GM18517 (cell line): ENCODE data around the gene NMB.
"Not testable (repeated sequence)": the region's sequence is repeated elsewhere in the genome, so short reads cannot be mapped to it uniquely, and the experiment has no call there.

Source experiments
- ATAC-seq: cut with Tn5 transposase; IDR thresholded peaks from one replicate; pipeline ENCODE4 v1.9.1; 2021; ENCODE audit warnings: mild to moderate bottlenecking, moderate library complexity; ENCODE audit not compliant: unreplicated experiment

NMB gene

DNA sequence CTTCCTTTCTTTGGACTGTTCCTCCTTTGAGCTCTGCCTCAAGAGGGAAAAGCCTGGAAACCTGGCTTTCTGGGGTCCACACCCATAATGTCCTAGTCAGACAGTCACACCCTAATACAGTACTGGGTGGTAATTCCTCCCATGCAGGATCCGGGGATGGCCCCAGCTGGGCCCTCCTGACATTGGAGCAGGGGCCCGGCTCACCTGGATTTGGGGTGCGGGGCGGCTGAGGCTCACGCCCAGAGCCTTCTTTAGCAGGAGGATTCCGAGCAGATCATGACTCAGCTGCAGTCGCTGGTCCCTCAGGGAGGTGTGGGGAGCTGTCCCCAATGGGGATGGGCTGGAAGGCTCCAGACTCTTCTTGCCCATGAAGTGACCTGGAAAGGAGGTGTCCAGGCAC lies 1.0 kb downstream of the NMB start:
- ATAC-seq: no peak

DNA sequence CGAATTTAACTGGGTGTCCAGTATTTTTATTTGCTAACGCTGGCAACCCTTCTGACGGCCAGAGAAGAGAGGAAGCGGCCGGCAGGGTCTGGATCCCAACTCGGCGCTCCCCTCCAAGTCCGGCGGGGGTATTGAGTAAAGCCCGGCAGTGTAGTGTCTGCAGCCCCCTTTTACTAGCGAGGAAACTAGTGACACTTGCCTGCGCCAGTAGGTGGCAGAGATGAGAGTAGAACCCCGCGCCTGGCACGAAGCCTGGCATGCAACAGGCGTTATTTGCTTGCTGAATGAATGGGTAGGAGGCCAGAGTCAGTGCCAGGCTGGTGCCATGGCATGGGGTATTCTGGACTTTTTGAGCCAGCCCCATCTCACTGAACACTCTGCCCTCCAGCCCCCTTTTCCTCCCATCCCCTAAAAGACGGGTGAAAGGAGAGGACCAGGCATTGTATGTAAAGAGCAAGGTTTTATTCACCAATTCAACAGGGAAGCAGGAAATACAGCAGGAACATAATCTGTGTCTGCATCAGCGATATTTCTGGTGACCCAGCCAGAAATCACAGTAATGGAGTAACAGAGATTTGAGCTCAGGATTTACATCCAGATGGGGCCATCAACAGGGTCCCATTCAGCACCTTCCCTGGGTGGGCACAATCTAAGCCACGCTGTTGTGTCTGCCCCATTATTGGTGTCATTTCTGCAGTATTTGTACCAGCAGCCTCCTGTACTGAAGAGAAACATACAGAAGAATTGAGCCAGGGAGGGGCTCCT lies 3.1 kb downstream of the NMB start:
- no peak for ATAC-seq

DNA sequence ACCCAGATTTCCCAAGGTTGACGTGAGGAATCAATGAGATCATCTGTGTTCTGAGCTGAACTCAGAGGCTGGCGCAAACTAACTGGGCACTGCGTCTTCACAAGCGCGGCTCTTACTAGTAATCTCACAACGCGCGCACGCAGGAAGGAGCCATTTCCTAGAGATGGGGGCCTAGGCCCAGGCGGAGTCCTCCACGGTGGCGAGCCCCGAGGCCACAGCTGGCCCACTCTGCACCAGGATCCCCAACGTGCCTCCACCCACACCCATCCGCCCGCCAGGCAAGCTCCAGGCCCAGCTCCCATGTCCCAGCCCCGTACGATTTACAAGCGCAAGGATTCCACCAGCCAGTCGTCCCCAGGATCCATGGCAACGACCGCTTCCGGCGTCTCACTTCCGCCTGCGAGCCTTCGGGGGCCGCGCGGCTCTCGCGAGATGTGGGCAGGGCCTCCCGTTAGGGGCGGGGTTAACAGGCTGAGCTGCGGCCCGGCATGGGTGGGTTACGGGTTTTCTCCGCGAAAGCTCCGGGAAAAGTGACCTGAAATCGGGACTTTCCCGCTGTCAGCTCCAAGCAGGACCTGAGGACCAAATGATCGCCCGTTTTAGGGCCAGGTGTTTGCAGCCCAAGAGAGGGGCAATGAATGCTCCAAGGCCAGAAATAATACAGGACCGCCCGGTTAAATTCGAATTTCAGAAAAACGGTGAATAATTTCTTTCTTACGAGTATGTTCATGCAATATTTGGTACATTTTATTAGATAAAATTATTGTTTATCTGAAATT lies 3.9 kb downstream of the NMB start, which contains the start of gene WDR73:
TSS of gene WDR73 (minus strand) at position 374 of the 779 bp plus-strand sequence. CDS start at position 365, 9 bp downstream.
- ATAC-seq: peak; percentile 67

DNA sequence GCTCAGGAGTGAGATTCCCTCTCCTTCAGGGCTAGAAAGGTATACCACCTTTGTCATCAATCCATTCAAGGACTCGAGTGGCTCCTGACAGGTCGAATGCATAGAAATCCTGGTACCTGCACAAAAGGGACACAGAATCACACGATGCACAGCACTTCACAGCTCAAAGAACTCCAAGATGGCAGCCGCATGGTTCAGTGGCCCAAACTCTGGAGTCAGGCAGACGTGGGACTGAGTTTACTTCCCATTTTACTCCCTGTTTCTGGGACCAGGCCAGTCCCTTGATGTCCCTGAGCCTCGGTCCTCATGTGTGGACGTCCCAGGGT lies 4.5 kb downstream of the NMB start:
- no peak for ATAC-seq

DNA sequence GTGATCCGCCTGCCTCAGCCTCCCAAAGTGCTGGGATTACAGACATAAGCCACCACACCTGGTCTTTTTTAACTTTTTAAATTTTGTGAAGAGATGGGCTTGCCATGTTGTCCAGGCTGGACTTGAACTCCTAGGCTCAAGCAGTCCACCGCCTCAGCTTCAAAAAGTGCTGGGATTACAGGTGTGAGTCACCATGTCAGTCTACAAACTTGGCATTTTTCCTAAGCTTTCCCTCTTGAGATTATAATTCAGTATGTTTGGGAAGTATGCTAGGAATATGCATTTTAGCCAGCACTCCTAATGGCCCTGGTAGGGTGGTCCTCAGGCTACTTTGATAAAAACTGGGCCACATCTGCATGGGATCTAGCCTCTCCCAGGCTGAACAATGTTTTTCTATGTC lies 8.3 kb downstream of the NMB start:
- ATAC-seq: no peak

DNA sequence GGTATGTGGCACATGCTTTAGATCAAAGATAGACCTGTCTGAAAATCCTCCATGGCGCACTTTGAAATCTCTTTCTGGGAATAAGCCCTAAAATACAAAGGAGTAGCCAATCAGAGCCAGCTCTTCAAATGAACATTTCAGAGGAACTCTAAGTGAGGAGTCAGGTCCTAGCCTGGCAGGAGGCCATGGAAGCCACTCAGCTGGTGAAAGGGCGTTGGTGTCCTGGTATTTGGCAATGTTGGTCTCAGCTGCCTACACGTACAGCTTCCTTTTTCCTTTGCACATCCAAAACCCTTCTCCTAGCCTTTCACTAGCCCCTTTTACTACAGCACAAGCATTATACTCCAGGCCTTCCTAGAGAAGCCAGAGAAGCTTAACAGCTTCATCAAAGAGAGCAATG lies 9.5 kb downstream of the NMB start:
- no peak for ATAC-seq

DNA sequence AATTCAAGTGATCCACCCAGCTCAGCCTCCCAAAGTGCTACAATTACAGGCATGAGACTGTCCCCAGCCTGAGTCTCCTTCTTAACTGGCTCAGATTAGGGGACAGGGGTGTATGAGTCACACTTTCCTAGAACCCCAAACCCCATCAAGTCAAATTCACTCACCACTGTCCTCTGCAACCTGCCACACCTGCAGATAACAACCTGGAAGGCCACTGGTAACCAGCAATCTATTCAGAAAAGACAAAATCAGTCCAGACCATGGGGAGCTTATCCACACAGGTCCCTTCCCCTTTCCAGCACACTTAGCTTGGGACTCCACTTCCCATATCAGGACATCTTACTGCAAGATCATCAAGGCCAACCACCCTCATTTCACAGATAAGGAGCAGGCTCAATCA lies 10.3 kb downstream of the NMB start:
- ATAC-seq: no peak

DNA sequence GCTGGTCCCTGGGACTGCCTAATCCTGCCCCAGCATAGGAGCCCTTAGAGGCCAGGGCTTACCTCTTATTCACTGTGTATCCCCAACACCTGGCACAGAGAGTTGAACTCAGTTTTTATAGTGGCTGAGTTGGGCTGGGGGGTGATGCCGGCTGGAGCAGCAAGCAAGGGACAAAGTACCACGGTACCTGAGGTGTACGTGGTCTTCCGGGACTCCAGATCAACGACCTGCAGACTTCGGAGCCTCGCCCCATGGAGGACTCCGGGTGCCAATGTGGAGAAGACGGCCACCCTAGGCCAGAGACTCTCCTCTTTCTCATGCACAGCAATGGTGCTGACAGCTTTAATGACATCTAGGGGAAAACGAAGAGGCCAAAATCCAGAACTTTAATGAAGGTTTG lies 12.0 kb downstream of the NMB start:
- ATAC-seq: no peak

DNA sequence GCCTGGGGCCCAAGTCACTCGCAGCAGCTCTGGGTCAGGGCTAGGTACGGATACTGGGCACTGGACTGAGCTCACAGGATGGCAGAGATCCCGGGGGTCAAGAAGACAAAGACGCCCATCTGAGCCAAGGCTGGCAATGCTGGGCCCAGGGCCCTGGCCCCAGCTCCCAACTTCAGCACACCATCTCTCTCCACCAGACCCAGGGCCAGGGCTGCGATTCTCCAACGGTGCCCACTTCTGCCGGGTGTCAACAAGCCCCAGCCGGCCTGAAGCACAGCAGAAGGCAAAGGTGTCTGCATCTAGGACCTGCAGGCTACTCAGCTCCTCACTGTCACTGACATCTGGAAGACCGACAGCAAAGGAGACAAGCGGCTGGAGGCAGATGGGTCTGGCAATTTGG lies 12.5 kb downstream of the NMB start:
- no peak for ATAC-seq

DNA sequence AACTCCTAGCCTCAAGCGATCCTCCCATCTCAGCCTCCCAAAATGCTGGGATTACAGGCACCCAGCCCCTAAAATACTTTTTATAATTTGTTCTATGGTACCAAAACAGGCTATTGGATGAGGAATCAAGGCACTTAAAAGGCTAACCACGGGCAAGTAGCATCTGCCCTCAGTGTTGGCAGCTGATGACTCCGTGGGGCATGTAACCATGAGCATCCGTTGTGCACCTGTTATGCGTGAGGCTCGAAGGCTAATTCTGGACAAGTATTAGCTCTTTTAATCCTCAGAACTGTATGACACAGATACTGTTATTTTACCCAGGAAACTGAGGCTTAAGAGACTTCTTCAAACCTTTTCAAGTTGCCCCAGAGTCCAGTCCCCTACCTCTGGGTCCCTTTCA lies 14.2 kb downstream of the NMB start:
- no peak for ATAC-seq

DNA sequence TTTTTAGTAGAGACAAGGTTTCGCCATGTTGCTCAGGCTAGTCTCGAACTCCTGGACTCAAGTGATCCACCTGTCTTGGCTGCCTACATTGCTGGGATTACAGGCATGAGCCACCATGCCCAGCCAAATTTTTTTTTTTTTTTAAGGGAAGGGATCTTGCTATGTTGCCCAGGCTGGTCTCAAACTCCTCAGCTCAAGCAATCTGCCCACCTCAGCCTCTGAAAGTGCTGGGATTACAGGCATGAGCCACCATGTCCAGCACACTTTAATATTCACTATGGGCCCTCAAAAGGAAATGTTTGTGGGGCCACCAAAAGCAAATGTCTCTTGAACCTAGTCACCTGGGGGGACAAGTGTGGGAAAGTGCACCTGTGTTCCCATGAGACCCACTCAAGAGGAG lies 15.4 kb downstream of the NMB start:
- ATAC-seq: not testable (repeated sequence)

DNA sequence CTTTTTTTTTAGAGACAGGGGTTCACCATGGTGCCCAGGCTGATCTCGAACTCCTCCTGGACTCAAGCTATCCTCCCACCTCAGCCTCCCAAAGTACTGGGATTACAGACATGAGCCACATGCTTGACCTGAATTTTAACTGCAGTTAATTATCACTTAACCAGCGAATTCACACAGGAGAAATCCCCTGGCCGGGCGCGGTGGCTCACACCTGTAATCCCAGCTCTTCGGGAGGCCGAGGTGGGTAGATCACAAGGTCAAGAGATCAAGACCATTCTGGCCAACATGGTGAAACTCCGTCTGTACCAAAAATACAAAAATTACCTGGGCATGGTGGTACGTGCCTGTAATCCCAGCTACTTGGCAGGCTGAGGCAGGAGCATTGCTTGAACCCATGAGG lies 16.1 kb downstream of the NMB start:
- not testable (repeated sequence) for ATAC-seq

DNA sequence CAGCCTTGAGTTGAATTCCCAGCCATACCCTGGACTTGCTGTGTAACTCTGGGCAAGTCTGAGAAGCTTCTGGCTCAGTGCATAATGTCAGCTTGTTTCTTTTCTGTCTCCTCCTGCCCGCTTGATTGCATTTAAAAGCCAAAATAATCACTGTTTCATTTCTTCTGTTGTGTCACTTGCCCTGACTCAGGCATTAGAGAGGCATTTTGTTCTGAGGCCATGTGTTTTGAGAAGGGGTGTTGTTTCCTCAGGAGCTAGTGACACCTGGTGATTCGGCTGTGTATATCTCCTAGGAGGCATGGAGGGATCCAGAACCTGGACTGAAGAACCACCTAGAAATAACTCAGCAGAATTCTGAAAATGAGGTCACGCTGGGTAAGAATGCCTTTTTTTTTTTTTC lies 19.9 kb downstream of the NMB start:
- no peak for ATAC-seq

DNA sequence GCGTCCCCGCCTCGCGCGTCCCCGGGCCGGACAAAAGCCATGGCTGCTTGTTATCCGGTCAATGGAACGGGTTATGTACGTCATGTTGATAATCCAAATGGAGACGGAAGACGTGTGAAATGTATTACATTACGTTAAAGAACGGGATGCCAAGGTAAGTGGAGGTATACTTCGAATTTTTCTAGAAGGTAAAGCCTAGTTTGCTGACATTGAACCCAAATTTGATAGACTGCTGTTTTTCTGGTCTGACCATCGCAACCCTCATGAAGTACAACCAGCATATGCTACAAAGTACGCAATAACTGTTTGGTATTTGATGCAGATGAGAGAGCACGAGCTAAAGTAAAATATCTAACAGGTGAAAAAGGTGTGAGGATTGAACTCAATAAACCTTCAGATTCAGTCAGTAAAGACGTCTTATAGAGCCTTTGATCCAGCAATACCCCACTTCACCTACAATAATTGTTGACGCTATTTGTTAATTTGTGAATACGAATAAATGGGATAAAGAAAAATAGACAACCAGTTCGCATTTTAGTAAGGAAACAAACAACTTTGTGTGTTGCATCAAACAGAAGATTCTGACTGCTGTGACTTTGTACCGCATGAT lies 23.7 kb downstream of the NMB start:
- ATAC-seq: no peak

DNA sequence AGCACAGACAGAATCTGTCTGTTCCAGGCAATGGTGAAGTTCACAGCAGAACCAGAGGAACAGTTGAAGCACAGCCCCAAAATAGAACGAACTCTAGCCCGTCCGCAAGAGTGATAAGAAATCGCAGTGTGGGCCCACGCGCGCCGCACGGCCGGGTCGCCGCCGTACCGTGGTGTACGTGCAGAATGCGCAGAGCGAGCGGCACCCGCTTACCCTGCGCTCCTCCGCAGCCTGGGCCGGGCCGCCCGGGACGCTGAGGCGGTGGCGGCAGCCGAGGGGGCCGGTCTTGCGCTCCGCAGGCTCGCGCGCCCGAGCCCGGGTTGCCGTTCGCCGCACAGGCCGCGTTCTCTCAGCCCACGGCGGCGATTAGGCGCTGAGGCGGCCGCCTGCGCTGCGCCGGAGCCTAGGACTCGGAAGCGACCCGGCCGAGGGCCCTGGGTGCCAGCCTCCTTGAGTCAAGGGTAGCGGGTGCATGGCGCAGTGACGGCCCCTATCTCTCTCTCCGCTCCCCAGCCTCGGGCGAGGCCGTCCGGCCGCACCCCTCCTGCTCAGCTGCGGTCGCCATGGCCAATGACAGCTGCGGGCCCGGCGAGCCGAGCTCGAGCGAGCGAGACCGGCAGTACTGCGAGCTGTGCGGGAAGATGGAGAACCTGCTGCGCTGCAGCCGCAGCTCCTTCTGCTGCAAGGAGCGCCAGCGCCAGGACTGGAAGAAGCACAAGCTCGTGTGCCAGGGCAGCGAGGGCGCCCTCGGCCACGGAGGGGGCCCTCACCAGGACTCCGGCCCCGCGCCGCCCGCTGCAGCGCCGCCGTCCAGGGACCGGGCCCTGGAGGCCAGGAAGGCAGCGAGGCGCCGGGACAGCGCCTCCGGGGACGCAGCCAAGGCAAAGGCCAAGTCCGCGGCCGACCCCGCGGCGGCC lies 24.4 kb downstream of the NMB start:
- peak; percentile 51 for ATAC-seq

DNA sequence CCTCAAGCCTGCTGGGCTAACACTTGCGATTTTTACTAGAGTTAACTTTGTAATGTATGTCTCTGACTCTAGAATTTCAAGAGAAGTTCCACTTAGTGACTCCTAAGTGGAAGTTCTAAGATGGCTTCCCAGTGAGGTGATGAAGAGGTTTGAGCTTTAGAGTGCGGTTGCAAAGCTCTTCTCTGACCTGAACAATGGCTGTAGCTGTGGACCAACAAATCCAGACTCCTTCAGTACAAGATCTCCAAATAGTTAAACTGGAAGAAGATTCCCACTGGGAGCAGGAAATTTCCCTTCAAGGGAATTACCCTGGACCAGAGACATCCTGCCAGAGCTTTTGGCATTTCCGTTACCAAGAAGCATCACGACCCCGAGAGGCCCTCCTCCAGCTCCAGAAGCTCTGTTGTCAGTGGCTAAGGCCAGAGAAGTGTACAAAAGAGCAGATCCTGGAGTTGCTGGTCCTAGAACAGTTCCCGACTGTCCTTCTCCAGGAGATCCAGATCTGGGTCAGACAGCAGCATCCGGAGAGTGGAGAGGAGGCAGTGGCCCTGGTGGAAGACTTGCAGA lies 26.2 kb downstream of the NMB start:
- no peak for ATAC-seq

DNA sequence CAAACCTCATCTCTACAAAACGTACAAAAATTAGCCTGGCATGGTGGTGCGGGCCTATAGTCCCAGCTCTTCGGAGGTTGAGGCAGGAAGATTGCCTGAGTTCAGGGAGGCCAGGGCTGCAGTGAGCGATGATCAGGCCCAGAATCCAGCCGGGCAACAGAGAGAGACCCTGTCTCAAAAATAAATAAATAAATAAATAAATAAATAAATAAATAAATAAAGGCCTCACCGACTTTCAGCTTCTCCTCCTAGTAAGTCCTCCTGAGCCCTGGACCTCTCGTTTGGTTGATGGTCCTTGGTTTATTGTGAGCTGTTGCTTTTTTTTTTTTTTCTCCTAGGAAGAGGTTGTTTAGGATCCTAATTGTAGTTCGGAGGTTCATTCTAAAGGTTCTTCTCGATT lies 29.0 kb downstream of the NMB start:
- ATAC-seq: no peak

DNA sequence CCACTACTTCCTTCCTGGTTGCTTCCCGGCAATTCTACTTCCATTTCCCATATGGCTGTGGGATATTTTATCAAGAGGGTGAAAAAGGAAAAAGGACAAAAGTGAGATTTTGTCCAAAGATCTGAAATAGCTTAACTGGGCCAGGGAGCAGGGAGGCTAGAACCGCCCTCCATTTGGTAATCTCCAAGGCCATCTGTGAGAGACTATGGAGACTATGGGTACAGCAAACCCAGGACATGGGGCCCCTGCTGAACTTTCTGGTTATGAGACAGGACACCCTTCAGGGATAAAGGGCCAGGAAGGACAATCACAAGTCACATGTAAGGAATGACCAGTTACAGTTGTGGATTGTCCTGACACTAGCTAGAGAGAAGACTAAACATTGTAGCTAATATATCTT lies 32.9 kb downstream of the NMB start:
- no peak for ATAC-seq

DNA sequence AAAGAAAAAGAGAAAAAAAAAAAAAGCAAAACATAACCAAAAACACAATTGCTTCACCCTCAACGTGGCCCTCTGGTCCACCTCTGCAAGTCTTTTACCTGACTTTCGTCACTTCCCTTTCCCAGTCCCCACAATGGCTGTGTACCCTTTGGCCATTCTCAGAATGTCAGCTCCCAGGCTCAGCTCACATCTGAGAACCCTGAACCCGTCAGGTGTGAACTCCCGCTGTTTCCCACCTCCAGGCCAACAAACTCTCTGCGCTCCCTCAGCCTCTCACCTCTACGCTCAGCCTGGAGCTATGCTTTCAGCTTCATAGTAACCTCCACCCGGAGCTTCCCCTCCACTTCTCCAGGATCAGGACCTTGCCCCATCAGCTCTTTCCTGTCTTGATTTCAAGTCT lies 33.6 kb downstream of the NMB start:
- no peak for ATAC-seq

DNA sequence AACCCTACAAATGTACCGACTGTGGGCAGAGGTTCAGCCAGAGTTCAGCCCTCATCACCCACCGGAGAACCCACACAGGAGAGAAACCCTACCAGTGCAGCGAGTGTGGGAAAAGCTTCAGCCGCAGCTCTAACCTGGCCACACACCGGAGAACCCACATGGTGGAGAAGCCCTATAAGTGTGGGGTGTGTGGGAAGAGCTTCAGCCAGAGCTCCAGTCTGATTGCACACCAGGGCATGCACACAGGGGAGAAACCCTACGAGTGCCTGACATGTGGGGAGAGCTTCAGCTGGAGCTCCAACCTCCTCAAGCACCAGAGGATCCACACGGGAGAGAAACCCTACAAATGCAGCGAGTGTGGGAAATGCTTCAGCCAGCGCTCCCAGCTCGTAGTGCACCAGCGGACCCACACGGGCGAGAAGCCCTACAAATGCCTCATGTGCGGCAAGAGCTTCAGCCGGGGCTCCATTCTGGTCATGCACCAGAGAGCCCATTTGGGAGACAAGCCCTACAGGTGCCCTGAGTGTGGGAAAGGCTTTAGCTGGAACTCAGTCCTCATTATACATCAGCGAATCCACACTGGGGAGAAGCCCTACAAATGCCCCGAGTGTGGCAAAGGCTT lies 36.5 kb downstream of the NMB start:
- ATAC-seq: no peak
